ENCODE results near the gene RELN.

Gene RELN

GRCh38 chr7:103777440-103777839, 212.0 kb downstream of the RELN start:
- DNase-seq, result no peak

DNA sequence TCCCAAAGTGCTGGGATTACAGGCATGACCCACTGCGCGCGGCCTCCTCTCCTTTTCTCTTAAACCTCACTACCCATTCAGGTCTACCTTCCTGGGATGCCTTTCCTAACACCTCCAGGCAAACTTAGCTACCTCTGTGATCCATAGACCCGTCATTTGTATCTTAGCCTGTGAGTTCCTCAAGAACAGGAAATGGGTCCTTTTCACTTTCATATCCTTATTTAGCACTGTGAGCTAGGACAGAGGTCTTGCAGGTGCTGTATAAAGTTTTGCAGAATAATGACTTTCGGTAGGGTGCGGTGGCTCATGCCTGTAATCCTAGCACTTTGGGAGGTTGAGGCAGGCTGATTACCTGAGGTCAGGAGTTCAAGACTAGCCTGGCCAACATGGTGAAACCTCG, 215.7 kb downstream of the RELN start:
- DNase-seq, result no peak

DNA sequence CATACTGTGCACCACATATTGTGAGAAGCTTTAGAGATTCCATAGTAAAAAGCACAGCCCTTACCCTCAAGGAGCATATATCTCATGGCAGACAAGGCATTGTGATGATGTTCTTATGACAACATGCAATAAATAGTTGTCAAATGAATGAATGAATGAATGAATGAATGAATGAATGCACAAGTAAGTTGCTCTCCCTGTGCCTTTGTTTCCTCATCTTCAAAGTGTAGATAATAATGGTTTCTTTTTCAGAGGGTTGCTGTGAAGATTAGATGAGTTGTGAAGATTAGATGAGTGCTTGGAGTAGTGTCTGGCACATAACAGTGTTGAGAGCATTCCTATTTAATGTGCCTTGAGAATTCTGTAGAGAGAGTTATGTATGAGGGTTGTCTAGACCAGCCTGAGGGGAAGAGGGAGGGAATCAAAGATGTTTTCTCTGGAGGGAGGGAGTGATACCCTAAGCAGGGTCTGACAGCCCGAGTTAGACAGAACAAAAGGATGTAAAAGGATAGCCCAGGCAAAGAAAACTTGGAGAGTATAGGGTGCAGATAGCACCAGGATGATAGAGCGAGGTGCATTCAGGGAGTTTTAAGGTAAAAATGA, 217.2 kb downstream of the RELN start:
- DNase-seq, result no peak

DNA sequence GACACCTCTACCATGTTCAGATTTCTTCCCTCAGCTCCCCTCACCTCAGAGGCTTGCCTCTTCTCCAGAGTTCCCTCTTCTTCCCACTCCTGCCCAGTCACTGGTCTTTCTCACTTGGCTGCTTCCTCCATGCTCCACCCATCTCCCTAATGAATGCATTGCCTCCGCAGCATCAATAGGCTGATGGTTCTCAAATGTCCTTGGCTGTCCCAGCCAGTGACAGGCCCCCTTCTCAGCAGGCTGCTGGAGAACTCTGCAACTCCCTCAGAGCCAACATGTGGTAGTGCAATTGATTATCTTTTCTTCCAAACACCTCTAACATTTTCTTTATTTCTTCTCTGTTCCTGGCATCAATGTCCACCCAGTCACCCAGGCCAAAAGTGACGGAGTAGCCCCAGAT, 218.2 kb downstream of the RELN start:
- no peak for DNase-seq

DNA sequence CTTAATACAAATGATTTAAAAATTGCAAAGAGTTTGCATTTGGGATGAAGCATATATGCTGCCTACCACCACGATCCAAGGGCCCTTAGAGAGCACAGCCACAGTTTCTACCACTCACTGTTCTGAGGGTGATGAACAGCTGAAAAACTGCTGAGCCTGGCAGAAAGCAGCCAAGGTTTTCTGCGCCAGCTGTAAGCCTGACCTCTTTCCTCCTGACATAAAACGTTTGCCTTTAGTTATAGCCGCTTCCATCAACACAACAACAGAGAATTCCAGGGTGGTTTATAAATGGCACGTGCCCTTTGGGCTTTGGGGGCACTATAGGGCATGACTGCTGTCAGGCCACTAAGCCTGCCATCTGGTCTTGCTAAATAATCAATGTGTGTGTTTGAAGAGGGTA, 222.8 kb downstream of the RELN start:
- DNase-seq, result no peak

DNA sequence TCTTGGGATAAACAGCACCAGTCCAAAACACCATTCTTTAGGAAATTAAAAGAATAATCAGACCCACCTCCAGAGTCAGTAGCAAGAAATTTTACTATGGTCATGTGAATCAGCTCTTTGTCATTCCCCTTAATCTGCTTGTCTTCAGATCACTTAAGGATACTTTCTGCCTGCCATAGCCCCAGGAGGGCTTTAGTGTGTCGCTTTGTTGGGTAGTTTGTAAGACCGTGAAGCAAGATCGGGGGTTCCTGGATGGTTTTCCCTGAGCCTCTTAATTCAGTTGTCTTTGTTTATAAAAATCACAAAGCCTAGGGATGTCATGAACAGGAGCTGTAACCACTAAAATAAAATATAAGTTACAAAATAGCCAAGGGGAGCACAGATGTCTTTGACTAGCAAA, 223.6 kb downstream of the RELN start:
- DNase-seq, result no peak

GRCh38 chr7:103764901-103765300, 224.6 kb downstream of the RELN start:
- no peak for DNase-seq

GRCh38 chr7:103762877-103763276, 226.6 kb downstream of the RELN start:
- DNase-seq, result no peak

- no peak for DNase-seq
Measured at GRCh38 chr7:103762065-103762760, 227.2 kb downstream of the RELN start.

DNA sequence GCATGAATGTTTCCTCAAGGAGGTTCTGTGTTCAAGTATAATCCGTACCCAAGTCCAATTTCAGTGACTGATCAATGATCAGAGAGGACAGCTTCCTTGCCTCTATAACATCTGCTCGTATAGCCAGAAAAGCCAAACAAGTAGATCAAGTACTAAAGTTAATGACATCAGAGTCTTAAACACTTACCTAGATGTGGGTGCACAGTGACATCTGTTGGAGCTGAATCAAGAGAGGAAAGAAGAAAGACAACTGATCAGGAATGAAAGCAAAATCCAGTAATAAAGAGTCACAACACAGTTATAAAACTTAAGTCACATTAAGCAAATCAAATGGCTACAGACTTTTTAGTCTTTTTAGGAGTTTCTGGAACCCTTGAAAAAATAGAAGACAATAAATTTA, 236.5 kb downstream of the RELN start:
- DNase-seq, result no peak

DNA sequence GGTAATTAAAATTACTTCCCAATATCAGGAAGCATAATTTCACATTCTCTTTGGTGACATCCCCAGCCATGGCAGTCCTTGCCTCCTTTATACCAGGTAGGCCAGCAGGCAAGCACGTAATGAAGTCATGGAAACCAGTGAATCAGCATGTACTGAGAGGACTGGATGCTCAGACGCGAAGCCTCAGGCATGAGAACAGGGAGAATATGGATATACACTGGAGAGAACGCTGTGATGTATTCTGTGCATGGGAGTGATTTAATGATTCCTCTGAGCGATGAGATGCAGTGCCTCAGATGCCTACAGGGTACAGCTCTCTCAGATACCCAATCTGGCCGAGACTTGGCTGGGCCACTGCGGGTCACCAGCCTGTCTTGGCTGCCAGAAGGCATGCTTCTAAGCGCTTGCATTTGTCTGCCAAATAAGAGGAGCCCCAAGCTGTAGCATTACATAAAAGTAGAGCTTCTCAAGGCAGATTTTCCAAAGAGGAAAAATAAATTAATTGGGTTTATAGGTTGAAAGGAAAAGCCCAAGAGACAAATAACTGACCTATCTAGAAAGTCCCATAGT, 238.1 kb downstream of the RELN start:
- no peak for DNase-seq

DNA sequence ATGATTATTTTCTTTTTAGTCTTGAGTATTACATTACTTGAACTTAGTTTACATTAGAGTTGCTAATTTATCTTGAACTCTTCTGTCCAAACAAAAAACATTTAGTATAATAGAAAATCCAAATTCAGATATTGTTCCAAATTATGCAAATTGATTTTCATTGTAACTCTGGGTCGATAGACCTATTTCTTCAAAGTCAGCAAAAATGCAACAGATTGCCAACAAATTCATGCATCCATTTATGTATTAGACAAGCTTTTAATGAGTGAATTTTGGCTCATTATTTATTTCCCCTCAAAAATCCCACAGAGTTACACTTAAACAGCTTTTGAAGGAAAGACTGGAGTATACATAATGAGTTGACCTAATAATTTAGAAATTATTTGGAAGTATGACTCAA, 240.8 kb downstream of the RELN start:
- DNase-seq, result no peak

DNA sequence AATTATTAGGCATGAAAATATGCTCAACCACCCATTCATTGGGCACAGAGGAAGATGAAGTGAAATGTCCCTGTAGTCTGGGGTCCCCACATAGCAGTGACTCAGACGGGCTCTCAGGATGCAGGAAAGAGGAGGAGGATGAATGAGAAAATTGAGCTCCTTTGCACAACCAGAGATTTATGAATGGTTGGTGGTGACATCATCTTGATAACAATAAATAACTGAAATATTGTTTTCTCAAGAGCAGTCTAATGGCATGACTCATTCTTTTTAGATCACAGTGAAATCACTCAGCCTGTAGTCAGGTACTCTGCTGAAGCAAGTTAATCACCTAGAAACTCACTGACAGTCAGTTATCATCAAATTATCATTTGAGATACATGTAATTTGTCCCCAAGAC, 254.1 kb downstream of the RELN start:
- no peak for DNase-seq

DNA sequence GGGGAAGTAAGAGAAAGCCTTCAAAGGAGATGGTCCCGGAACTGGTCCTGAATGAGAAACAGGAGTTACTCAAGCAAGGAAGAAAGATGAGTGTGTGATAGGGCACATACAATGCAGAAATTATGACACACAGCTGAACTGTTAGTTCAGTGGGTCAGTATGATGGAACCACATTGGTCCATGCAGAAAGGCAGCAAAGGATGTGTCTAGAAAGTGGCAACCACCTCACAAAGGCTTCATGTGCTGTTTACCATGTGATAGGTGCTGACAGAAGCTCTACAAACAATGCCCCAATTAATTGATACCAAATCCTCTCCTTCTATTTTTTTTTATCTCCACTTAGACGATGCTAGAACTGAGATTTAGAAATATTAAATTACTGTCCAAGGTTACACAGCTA, 258.3 kb downstream of the RELN start:
- DNase-seq, result no peak

GRCh38 chr7:103729026-103729425, 260.4 kb downstream of the RELN start:
- no peak for DNase-seq

- DNase-seq, result no peak
Measured at GRCh38 chr7:103727982-103728610, 261.4 kb downstream of the RELN start.

GRCh38 chr7:103719070-103719469, 270.4 kb downstream of the RELN start:
- no peak for DNase-seq

DNA sequence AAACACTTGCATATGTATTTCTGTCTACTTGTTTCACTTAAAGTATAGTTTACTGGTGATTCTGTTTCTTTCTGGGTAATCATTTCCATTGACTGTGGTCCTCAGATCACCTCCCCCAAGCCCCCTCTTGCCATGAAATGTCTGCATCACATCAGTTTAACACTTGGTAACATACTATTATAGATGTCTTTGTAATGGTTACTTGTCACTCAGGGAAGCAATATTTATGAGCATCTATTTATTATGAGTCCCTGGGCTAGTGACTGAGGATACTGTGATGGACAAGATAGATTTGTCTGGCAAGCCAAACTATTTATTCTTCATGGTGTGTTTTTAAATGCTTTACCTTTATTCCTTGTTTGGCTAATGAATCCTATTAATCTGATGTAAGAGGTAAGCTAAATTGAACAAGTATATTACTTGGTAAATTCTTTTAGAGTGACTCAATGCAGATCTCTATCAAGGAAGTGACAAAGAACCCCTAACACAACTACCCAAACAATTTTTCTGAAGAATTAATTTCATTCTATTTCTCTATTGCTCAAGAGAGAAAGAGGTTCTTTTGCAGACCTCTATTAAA, 270.9 kb downstream of the RELN start:
- DNase-seq, result no peak

DNA sequence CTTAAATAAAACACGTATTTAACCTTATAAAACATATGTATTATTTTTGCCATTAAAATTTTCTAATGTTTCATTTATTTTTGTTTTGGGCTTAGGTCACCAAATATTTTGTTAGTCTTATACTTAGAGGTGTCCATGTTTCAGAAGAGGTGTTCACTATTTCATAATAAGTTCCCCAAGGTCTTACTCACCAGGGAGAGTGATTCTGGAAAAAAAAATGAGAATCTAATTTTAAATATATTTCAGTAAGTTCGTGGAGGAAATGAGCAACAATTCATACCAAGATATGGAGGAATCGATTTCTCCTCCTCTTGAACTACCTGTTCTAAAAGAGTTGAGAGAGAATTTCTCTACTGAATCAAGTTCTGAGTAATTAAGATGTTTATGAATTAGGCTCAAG, 271.9 kb downstream of the RELN start:
- no peak for DNase-seq

- no peak for DNase-seq
Measured at GRCh38 chr7:103715376-103716120, 273.9 kb downstream of the RELN start.

GRCh38 chr7:103714376-103714927, 275.0 kb downstream of the RELN start:
- DNase-seq, result no peak

- DNase-seq, result no peak
Measured at GRCh38 chr7:103712991-103713778, 276.3 kb downstream of the RELN start.

Measured in activated CD4-positive, alpha-beta T cell treated with anti-CD3 and anti-CD28 coated beads, Interleukin-2, amount 50 U/mL, for 1 hour (primary cell).